HUDEP-2 (cell line): ENCODE measurements around the gene PPP1CA.

Source experiments
- DNase-seq, 76 experiments: peaks; one replicate each; lab custom pipeline; 2025; ENCODE audit not compliant: unreplicated experiment in 76 of 76; lab: John Stamatoyannopoulos, UW

The PPP1CA gene

GRCh38 chr11:67390947-67391303, 10.7 kb downstream of the PPP1CA start:
- peak in 25 of 76 experiments; percentile 5 to 74 (median 50) for DNase-seq

GRCh38 chr11:67389477-67389876, 12.2 kb downstream of the PPP1CA start:
- peak in 29 of 76 experiments; percentile 11 to 65 (median 31) for DNase-seq

- DNase-seq, result no peak
These were observed 14.1 kb downstream of the PPP1CA start for GRCh38 chr11:67387518-67387917.

GRCh38 chr11:67387069-67387468, 14.6 kb downstream of the PPP1CA start:
- no peak for DNase-seq

- peak in 11 of 76 experiments; percentile 11 to 50 (median 27) for DNase-seq
These were observed 16.7 kb downstream of the PPP1CA start for GRCh38 chr11:67384851-67385366.

- DNase-seq, result peak in 70 of 76 experiments; percentile 25 to 87 (median 70)
These were observed 19.2 kb downstream of the PPP1CA start for GRCh38 chr11:67382276-67383136.

- DNase-seq, result peak in 10 of 76 experiments; percentile 12 to 38 (median 24)
These were observed 20.2 kb downstream of the PPP1CA start for GRCh38 chr11:67381244-67381972.

GRCh38 chr11:67379061-67380058, 22.3 kb downstream of the PPP1CA start:
- DNase-seq, result peak in 22 of 76 experiments; percentile 11 to 63 (median 31)

- no peak for DNase-seq
These were observed 23.1 kb downstream of the PPP1CA start for GRCh38 chr11:67378544-67378943.

- DNase-seq, result no peak
These were observed 24.5 kb downstream of the PPP1CA start for GRCh38 chr11:67376873-67377808.

GRCh38 chr11:67376063-67376820, 25.4 kb downstream of the PPP1CA start:
- no peak for DNase-seq

- no peak for DNase-seq
These were observed 26.2 kb downstream of the PPP1CA start for GRCh38 chr11:67375320-67376055.

- DNase-seq, result no peak
These were observed 26.9 kb downstream of the PPP1CA start for GRCh38 chr11:67374571-67375281.

- DNase-seq, result peak in 48 of 76 experiments; percentile 21 to 62 (median 40)
These were observed 27.7 kb downstream of the PPP1CA start for GRCh38 chr11:67373648-67374570.

- peak in 24 of 76 experiments; percentile 10 to 51 (median 30) for DNase-seq
These were observed 28.5 kb downstream of the PPP1CA start, which contains the start of gene CLCF1 for GRCh38 chr11:67372993-67373647. Gene CLCF1, minus strand, starts transcription at chr11:67373598. Its CDS starts 59 bp downstream, at chr11:67373539.
